ENCODE measurements around the gene L3HYPDH.

Gene L3HYPDH

GRCh38 chr14:59429790-59430189 is 54.4 kb downstream of the L3HYPDH start:
- no peaks in the 10 kb centered on the region for H3K36me3 Mint-ChIP-seq (ENCODE audit: low read depth)
- peak overlapping the region in 1 of 3 experiments; percentile 20 for H3K27ac Mint-ChIP-seq
- H3K9me3 Mint-ChIP-seq: no peaks in the 10 kb centered on the region
- TF ChIP-seq CTCF (IDR thresholded peaks at IDR 0.05; ENCODE audit: unreplicated experiment in 3 of 3): no peak
- H3K4me3 Mint-ChIP-seq: no peak overlapping the region
- peaks cover 40% of the 10 kb centered on the region for H3K4me1 Mint-ChIP-seq
- no peaks in the 10 kb centered on the region for H3K27me3 Mint-ChIP-seq (ENCODE audit: low read depth)

DNA sequence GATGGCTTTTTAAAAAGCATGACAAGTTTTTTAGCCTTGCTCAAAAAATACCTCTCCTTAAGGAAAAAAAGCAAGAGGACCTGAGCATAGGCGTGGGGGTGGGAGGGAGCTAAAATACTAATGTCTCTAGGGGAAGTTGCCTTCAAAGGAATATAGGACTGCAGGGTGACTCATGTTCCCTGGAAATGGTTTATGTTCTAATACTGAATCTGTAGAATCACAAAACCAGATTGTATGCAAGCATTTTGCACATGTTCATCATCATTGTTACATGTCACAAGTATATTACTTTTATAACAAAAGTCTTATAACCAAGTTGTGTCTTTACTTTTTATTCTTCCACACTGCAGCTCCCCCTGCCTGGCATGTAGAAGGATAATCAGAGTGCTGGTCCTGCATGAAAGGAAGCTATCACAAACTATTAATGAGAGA is 55.6 kb downstream of the L3HYPDH start:
- H3K36me3 Mint-ChIP-seq (ENCODE audit: low read depth): no peaks in the 10 kb centered on the region
- H3K27me3 Mint-ChIP-seq (ENCODE audit: low read depth): no peaks in the 10 kb centered on the region
- H3K4me1 Mint-ChIP-seq: peaks cover 50% of the 10 kb centered on the region
- no peaks in the 10 kb centered on the region for H3K9me3 Mint-ChIP-seq
- TF ChIP-seq CTCF (IDR thresholded peaks at IDR 0.05; ENCODE audit: unreplicated experiment in 3 of 3): peak in 2 of 3 experiments; percentile 19 to 32
- no peak overlapping the region for H3K4me3 Mint-ChIP-seq
- H3K27ac Mint-ChIP-seq: peak overlapping the region; percentile 64 to 78 (median 74)

DNA sequence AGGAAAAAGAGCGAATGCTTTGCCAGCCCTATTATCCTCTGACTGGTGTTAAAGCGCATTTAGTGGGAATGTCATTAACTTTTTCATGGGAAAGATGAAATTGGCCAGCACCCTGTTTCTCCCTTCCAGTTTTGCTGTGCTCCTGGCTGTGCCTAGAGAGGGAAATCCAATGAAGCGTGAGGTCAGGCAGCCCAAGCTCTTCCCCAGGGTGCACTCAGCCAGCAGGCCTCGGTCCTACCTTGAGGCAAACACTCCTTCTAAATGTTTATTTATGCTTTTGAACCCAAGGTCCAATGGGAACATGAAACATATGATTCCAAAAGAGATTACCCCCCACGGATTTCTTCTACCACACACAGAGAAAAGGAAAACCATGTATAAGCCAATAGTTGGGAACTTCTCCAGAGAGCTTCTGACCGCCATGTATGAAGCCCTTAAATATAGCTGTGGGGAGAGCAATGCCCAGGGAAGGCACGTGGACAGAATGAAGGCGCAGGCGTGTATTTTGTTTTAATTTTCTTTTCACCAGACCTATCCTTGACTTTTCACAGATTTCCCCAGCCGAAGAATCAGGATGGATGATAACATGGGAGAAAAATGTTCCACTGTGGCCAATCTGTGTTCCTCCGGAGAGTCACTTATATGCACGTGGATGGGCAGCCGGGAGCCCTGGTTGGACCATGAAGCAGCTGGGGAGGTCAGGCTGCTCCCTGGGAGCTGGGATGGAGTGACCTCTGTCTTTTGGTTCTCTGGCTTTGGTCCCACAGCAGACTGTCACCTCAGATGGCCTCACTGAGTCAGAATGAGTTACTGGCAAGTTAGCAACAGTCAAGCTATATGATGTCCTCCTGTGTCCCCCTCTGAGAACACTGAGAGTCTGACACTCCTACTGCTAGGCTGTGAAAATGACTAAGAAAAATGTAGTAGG is 56.3 kb downstream of the L3HYPDH start:
- TF ChIP-seq CTCF (IDR thresholded peaks at IDR 0.05; ENCODE audit: unreplicated experiment in 3 of 3): no peak
- H3K4me1 Mint-ChIP-seq: peaks cover 50% of the 10 kb centered on the region
- H3K36me3 Mint-ChIP-seq (ENCODE audit: low read depth): no peaks in the 10 kb centered on the region
- H3K27me3 Mint-ChIP-seq (ENCODE audit: low read depth): no peaks in the 10 kb centered on the region
- H3K4me3 Mint-ChIP-seq: no peak overlapping the region
- H3K9me3 Mint-ChIP-seq: no peaks in the 10 kb centered on the region
- peak overlapping the region; percentile 64 to 78 (median 74) for H3K27ac Mint-ChIP-seq

DNA sequence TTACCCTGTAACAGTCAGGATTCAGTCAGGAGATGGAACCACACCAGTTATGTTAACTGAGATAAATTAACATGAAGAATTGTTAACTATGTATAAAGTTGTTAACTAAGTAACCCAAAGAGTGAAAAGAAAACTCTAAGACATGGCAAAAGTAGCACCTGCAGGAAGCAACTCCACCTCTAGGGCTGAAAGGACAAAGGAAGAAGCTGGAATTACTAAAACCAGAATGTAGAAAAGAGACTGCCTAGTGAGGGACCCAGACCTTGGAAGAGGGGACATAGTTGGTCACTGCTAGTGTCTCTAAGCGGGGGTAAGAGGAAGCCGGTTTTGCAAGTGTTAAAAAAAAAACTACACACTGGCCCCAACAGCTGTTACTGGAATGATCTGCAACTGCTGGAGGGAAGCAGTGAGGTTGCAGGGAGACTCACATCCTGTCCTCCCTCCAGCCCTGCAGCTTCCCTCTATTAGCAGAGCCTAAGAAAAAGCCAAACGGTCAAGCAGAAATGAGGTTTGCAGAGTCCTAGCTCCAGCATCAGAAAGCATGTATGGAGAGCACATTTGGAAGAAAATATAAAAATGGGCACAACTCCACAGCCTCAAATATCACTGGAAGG is 58.8 kb downstream of the L3HYPDH start:
- peak overlapping the region; percentile 78 to 92 (median 81) for H3K27ac Mint-ChIP-seq
- H3K36me3 Mint-ChIP-seq (ENCODE audit: low read depth): no peaks in the 10 kb centered on the region
- no peaks in the 10 kb centered on the region for H3K27me3 Mint-ChIP-seq (ENCODE audit: low read depth)
- H3K9me3 Mint-ChIP-seq: no peaks in the 10 kb centered on the region
- no peak overlapping the region for H3K4me3 Mint-ChIP-seq
- H3K4me1 Mint-ChIP-seq: peaks cover 52% of the 10 kb centered on the region
- TF ChIP-seq CTCF (IDR thresholded peaks at IDR 0.05; ENCODE audit: unreplicated experiment in 3 of 3): no peak

- peak overlapping the region; percentile 78 to 92 (median 81) for H3K27ac Mint-ChIP-seq
- H3K4me3 Mint-ChIP-seq: no peak overlapping the region
- peaks cover 60% of the 10 kb centered on the region for H3K4me1 Mint-ChIP-seq
- no peaks in the 10 kb centered on the region for H3K9me3 Mint-ChIP-seq
- TF ChIP-seq CTCF (IDR thresholded peaks at IDR 0.05; ENCODE audit: unreplicated experiment in 3 of 3): no peak
- no peaks in the 10 kb centered on the region for H3K27me3 Mint-ChIP-seq (ENCODE audit: low read depth)
- H3K36me3 Mint-ChIP-seq (ENCODE audit: low read depth): no peaks in the 10 kb centered on the region
Measured at GRCh38 chr14:59424341-59425071, 59.7 kb downstream of the L3HYPDH start.

All from nephron (organoid).